CD14-positive monocyte (primary cell): ENCODE results near the gene PTPRN2. TPM values are rescaled to one million over a fixed set of nuclear protein-coding genes. Genes with fewer than 3 reads are reported as not detected.

Experiments
- DNase-seq, 3 donors: peaks; one replicate each; pipeline ENCODE4 v3.0.0-alpha.2; 2011 to 2022
- H2AFZ ChIP-seq: 2 replicates; pipeline ENCODE4 v1.6.0; 2012; ENCODE audit warnings: mild to moderate bottlenecking, low read depth, low read length, inconsistent platforms; ENCODE audit not compliant: insufficient read depth, poor library complexity, severe bottlenecking
- H3K27ac ChIP-seq, 2 donors: 1 replicate in 1 of 2; 2 replicates in 1 of 2; pipeline ENCODE4 v1.5.1; 2012 to 2013; ENCODE audit warnings: low read length in 2 of 2, control low read depth in 1 of 2, inconsistent platforms in 1 of 2, low read depth in 1 of 2, mild to moderate bottlenecking in 1 of 2
- H3K27me3 ChIP-seq, 2 donors: one replicate each; pipeline versions ENCODE4 v1.6.0 to v1.6.1; 2011 to 2013; ENCODE audit warnings: low read length in 2 of 2; ENCODE audit not compliant: control insufficient read depth in 2 of 2, insufficient read depth in 2 of 2
- H3K36me3 ChIP-seq, 2 donors: replicated peaks in 1 of 2; 1 replicate in 1 of 2; 2 replicates in 1 of 2; pipeline versions ENCODE4 v1.5.1 to v1.6.1; 2012 to 2013; ENCODE audit warnings: low read length in 2 of 2, control low read depth in 1 of 2, inconsistent platforms in 1 of 2, mild to moderate bottlenecking in 1 of 2; ENCODE audit not compliant: insufficient read depth in 2 of 2, control insufficient read depth in 1 of 2
- H3K4me1 ChIP-seq, 2 donors: 1 replicate in 1 of 2; 2 replicates in 1 of 2; pipeline versions ENCODE4 v1.5.1 to v1.6.1; 2012 to 2013; ENCODE audit warnings: low read length in 2 of 2, control low read depth in 1 of 2, inconsistent platforms in 1 of 2, mild to moderate bottlenecking in 1 of 2, moderate library complexity in 1 of 2; ENCODE audit not compliant: insufficient read depth in 2 of 2, control insufficient read depth in 1 of 2
- H3K4me2 ChIP-seq: replicated peaks from 2 replicates; pipeline ENCODE3; 2012; ENCODE audit warnings: low read length, moderate library complexity, mild to moderate bottlenecking; ENCODE audit not compliant: poor library complexity, severe bottlenecking; ENCODE audit errors: extremely low read depth
- H3K4me3 ChIP-seq, 3 experiments: fragments of 200-600 bp in 1 of 3; sonication (generic) in 1 of 3; replicated peaks in 1 of 3; 1 replicate in 2 of 3; 2 replicates in 1 of 3; pipeline ENCODE4 v1.5.1; 2011 to 2013; ENCODE audit warnings: low read length in 3 of 3, mild to moderate bottlenecking in 3 of 3, control low read depth in 2 of 3, low read depth in 2 of 3, inconsistent platforms in 1 of 3, moderate library complexity in 1 of 3
- H3K79me2 ChIP-seq: 2 replicates; pipeline ENCODE4 v1.6.0; 2012; ENCODE audit warnings: mild to moderate bottlenecking, control low read depth, inconsistent platforms, low read length, moderate library complexity; ENCODE audit not compliant: insufficient read depth
- H3K9ac ChIP-seq: 2 replicates; pipeline ENCODE4 v1.6.0; 2017; ENCODE audit warnings: low read length, mild to moderate bottlenecking; ENCODE audit not compliant: insufficient read depth, poor library complexity, severe bottlenecking
- H3K9me3 ChIP-seq, 2 donors: replicated peaks in 1 of 2; 1 replicate in 1 of 2; 2 replicates in 1 of 2; pipeline versions ENCODE4 v1.5.1 to v1.6.1; 2012 to 2013; ENCODE audit warnings: low read length in 2 of 2, control low read depth in 1 of 2; ENCODE audit not compliant: control insufficient read depth in 1 of 2, insufficient read depth in 1 of 2
- H4K20me1 ChIP-seq: 2 replicates; pipeline ENCODE4 v1.6.0; 2012; ENCODE audit warnings: mild to moderate bottlenecking, low read length, control low read depth, moderate library complexity; ENCODE audit not compliant: insufficient read depth
- H3K27ac Mint-ChIP-seq, 7 donors: one replicate each; pipeline ENCODE4 v1.8.0; 2020; ENCODE audit warnings: mild to moderate bottlenecking in 7 of 7, mixed read lengths in 7 of 7, moderate library complexity in 6 of 7, inconsistent platforms in 2 of 7
- H3K27me3 Mint-ChIP-seq, 3 donors: one replicate each; pipeline ENCODE4 v1.8.0; 2021 to 2022; ENCODE audit warnings: low read depth in 3 of 3, mild to moderate bottlenecking in 3 of 3, mixed read lengths in 3 of 3, moderate library complexity in 3 of 3, inconsistent platforms in 1 of 3
- H3K36me3 Mint-ChIP-seq, 2 donors: one replicate each; pipeline ENCODE4 v1.8.0; 2020; ENCODE audit warnings: mixed read lengths in 2 of 2, inconsistent platforms in 1 of 2, mild to moderate bottlenecking in 1 of 2
- H3K4me1 Mint-ChIP-seq: one replicate; pipeline ENCODE4 v1.8.0; 2020; ENCODE audit warnings: mild to moderate bottlenecking, mixed read lengths
- H3K4me3 Mint-ChIP-seq, 2 donors: one replicate each; pipeline ENCODE4 v1.8.0; 2020; ENCODE audit warnings: mild to moderate bottlenecking in 2 of 2, mixed read lengths in 2 of 2, moderate library complexity in 1 of 2
- H3K9me3 Mint-ChIP-seq, 7 donors: one replicate each; pipeline ENCODE4 v1.8.0; 2020 to 2022; ENCODE audit warnings: mixed read lengths in 7 of 7, mild to moderate bottlenecking in 6 of 7, moderate library complexity in 6 of 7, inconsistent platforms in 2 of 7
- WGBS: methylation state at CpG from one replicate; pipeline ENCODE4 v1.1.5; 2013; ENCODE audit warnings: missing lambda C conversion rate; ENCODE audit not compliant: insufficient coverage; 5-methylcytosine and 5-hydroxymethylcytosine counted together
- intact Hi-C, 2 donors: fragments of 100-400 bp; cut with micrococcal nuclease; formaldehyde crosslinking; loops; one replicate each; pipeline versions ENCODE4 v1.15.0 to v1.15.1; 2023
- polyA plus RNA-seq, 3 donors: library from polyadenylated mRNA; depleted of rRNA in 1 of 3; unstranded in 2 of 3; stranded (reverse) in 1 of 3; fragments of 300-500 nt in 2 of 3; fragments of >200 nt in 1 of 3; fragmentation: Illumina TruSeq in 2 of 3; gene quantifications; 1 replicate in 2 of 3; 2 replicates in 1 of 3; pipeline ENCODE4 v1.2.3, GENCODE V29; 2012 to 2021
- TF ChIP-seq, protein P1 (sequence below): fragments of 200-600 bp; IDR thresholded peaks from one replicate; pipeline ENCODE4 v1.8.0; 2022; ENCODE audit warnings: antibody characterized with exemption, mild to moderate bottlenecking

PTPRN2 gene
- polyA plus RNA-seq, 3 donors = 0.25 to 1.4 (median 0.97) TPM

DNA sequence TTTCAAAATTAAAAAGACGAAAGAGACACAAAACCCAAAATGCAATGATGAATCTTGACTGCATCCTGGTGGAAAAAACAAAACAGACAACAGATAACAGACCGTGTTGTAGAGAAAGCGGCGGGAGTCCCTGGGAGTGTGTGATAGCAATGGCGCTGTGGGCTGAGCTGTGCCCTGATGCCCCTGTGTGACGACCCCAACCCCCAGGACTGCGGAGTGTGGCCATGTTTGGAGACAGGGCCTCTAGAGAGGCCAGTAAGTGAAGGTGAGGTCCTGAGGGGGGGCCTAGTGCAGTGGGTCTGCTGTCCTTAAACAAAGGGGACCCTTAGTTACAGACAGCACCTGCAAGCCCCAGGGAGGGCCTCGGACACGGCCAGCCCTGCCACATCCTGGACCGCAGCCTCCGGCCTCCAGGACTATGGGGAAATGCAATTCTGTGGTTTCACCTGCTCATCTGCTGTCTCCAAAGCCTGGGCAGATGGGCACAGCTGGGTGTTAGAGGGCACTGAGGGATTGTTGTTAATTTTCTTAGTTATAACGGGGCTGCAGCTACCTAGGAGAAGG is 973.1 kb downstream of the PTPRN2 start:
- no peak overlapping the region for H3K27ac Mint-ChIP-seq
- H3K27me3 Mint-ChIP-seq = peaks cover 28 to 47% (median 40%) of the 10 kb centered on the region in 3 donors
- H3K4me3 Mint-ChIP-seq = peak overlapping the region in 1 of 2 donors; percentile 22
- TF ChIP-seq, protein P1, sequence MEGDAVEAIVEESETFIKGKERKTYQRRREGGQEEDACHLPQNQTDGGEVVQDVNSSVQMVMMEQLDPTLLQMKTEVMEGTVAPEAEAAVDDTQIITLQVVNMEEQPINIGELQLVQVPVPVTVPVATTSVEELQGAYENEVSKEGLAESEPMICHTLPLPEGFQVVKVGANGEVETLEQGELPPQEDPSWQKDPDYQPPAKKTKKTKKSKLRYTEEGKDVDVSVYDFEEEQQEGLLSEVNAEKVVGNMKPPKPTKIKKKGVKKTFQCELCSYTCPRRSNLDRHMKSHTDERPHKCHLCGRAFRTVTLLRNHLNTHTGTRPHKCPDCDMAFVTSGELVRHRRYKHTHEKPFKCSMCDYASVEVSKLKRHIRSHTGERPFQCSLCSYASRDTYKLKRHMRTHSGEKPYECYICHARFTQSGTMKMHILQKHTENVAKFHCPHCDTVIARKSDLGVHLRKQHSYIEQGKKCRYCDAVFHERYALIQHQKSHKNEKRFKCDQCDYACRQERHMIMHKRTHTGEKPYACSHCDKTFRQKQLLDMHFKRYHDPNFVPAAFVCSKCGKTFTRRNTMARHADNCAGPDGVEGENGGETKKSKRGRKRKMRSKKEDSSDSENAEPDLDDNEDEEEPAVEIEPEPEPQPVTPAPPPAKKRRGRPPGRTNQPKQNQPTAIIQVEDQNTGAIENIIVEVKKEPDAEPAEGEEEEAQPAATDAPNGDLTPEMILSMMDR = no peak
- H3K9me3 Mint-ChIP-seq = peaks cover 2 to 15% (median 11%) of the 10 kb centered on the region in 7 donors
- H3K9me3 ChIP-seq = peaks cover 0 to 6% of the 10 kb centered on the region in 2 donors
- no peaks in the 10 kb centered on the region for H3K36me3 ChIP-seq
- no peaks in the 10 kb centered on the region for H4K20me1 ChIP-seq
- no peak overlapping the region for H3K27ac ChIP-seq
- intact Hi-C loops = no loop called here
- DNase-seq = no peak
- 83% methylated on average over 12 of the region's 12 CpGs for WGBS
- H3K4me3 ChIP-seq = no peak overlapping the region
- no peaks in the 10 kb centered on the region for H3K79me2 ChIP-seq
- H3K4me1 ChIP-seq = peaks cover 14 to 17% of the 10 kb centered on the region in 2 donors
- no peak overlapping the region for H2AFZ ChIP-seq
- no peak overlapping the region for H3K4me2 ChIP-seq
- peaks cover 0 to 4% of the 10 kb centered on the region in 2 donors for H3K36me3 Mint-ChIP-seq
- peaks cover 5% of the 10 kb centered on the region for H3K4me1 Mint-ChIP-seq
- H3K9ac ChIP-seq = no peak overlapping the region
- peaks cover 0 to 32% of the 10 kb centered on the region in 2 donors for H3K27me3 ChIP-seq

DNA sequence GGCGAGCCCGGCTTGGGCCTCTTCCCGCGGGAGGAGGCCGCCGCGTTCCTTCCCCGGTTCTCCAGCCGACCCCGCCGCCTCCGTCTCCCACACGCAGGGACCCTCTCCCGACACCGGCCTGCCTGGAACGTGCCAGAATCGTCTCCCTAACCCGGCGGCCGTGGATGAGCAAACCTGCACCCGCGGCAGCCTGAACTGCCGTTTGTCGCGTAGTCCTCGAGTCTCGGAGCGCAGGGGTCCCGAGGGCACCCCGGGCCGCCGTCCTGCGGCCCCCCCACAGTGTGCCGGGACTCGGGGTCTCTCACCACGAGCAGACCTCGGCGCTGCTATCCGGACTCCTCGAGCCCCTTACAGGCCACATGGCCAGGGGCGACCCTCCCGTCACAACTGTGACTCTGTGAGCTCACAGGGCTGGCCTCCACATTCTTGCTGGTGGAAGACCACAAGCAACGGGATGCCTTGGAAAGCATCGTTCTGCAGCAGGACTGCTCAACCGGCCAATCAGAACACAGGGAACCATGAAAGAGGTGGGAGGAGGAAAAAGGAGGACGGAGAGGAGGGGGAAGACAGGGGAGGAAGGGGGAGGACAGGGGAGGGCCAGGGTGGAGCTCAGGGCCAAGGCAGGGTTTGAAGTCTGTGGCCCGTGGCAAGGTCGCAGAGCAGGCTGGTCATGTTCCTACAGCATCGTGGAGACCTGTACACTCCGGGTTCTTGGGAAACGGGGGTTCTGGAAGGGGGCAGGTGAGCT is 973.9 kb downstream of the PTPRN2 start:
- Histone ChIP-seq H3K27ac (no peak overlapping the region), H3K4me1 (peaks cover 14 to 17% of the 10 kb centered on the region in 2 donors), H3K79me2 (no peaks in the 10 kb centered on the region), H3K36me3 (no peaks in the 10 kb centered on the region), H2AFZ (peak overlapping the region; percentile 88), H4K20me1 (no peaks in the 10 kb centered on the region), H3K4me3 (peak overlapping the region in 2 of 3 experiments; percentile 32 to 79), H3K9me3 (peaks cover 0 to 6% of the 10 kb centered on the region in 2 donors), H3K9ac (peak overlapping the region; percentile 69), H3K4me2 (peak overlapping the region; percentile 82), H3K27me3 (peaks cover 0 to 32% of the 10 kb centered on the region in 2 donors)
- Mint-ChIP-seq H3K9me3 (peaks cover 2 to 15% (median 11%) of the 10 kb centered on the region in 7 donors), H3K4me1 (peaks cover 5% of the 10 kb centered on the region), H3K36me3 (peaks cover 0 to 4% of the 10 kb centered on the region in 2 donors), H3K4me3 (peak overlapping the region; percentile 22 to 75), H3K27me3 (peaks cover 28 to 47% (median 39%) of the 10 kb centered on the region in 3 donors), H3K27ac (peak overlapping the region in 1 of 7 donors; percentile 46)
- WGBS = 52% methylated on average over 46 of the region's 51 CpGs
- TF ChIP-seq, protein P1 = no peak
- intact Hi-C loops = no loop called here
- DNase-seq = no peak
